SH-SY5Y (cell line): Measurements from ENCODE around the gene PLAAT3.

Source experiments
- GATA2 ChIP-seq: IDR thresholded peaks from 2 replicates; pipeline ENCODE4 v1.6.1; 2011; ENCODE audit warnings: mild to moderate bottlenecking, low read depth, low read length
- GATA3 ChIP-seq: IDR thresholded peaks from 2 replicates; pipeline ENCODE4 v1.6.1; 2011; ENCODE audit warnings: low read depth, mild to moderate bottlenecking, low read length, moderate library complexity

GRCh38 chr11:63552921-63553320 is 61.3 kb downstream of the PLAAT3 start:
- no peak for TF ChIP-seq GATA2
- TF ChIP-seq GATA3, result no peak
